Measurements from ENCODE around the gene MTHFR.

DNA sequence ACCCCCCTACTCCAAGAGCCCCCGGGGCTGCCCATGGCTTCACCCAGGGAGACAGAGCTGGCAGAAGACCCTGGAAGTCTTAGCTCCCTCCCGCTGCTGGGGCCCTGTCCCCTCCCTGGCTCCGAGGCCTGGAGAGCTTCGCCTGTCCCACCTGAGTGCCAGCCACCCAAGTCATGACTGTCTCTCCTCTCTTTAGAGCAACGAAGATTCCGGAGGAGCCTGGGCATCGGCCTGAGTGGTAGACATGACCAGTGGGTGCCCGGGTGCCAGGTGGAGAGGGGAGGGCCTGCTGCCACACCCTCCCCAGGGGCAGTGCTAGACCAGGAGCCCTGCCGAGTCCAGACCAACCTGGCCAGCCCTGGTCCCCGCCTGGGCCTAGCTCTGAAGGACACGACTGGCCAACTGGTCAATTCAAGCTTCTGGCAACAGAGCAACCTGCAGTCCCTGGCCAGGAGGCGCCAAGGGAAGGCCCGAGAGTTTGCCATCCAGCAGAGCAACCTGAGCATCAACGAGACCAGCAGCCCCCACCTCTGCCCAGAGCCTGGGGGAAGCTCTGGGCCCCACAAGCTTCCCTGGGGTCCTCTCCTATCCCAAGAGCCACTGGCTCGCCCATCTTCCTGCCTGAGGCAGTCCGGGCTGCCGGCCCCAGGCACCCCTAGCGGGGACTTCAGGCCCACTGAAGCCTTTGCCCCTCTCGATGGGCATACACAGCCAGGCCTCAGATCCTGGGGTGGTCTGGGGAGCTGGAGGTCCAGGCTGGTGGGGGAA, 39.9 kb downstream of the MTHFR start:
- no peak for TF ChIP-seq FOXJ3 (CRISPR knock-in tag; IDR thresholded peaks at IDR 0.05; ENCODE audit: borderline replicate concordance)
- TF ChIP-seq, protein P1, sequence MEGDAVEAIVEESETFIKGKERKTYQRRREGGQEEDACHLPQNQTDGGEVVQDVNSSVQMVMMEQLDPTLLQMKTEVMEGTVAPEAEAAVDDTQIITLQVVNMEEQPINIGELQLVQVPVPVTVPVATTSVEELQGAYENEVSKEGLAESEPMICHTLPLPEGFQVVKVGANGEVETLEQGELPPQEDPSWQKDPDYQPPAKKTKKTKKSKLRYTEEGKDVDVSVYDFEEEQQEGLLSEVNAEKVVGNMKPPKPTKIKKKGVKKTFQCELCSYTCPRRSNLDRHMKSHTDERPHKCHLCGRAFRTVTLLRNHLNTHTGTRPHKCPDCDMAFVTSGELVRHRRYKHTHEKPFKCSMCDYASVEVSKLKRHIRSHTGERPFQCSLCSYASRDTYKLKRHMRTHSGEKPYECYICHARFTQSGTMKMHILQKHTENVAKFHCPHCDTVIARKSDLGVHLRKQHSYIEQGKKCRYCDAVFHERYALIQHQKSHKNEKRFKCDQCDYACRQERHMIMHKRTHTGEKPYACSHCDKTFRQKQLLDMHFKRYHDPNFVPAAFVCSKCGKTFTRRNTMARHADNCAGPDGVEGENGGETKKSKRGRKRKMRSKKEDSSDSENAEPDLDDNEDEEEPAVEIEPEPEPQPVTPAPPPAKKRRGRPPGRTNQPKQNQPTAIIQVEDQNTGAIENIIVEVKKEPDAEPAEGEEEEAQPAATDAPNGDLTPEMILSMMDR (IDR thresholded peaks at IDR 0.05), result no peak
- no peak for TF ChIP-seq TEAD4 (CRISPR knock-in tag; IDR thresholded peaks at IDR 0.05)
- TF ChIP-seq, protein P2, sequence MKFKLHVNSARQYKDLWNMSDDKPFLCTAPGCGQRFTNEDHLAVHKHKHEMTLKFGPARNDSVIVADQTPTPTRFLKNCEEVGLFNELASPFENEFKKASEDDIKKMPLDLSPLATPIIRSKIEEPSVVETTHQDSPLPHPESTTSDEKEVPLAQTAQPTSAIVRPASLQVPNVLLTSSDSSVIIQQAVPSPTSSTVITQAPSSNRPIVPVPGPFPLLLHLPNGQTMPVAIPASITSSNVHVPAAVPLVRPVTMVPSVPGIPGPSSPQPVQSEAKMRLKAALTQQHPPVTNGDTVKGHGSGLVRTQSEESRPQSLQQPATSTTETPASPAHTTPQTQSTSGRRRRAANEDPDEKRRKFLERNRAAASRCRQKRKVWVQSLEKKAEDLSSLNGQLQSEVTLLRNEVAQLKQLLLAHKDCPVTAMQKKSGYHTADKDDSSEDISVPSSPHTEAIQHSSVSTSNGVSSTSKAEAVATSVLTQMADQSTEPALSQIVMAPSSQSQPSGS (CRISPR knock-in tag; IDR thresholded peaks at IDR 0.05; ENCODE audit: borderline replicate concordance, low read depth), result no peak
- no peak for TF ChIP-seq ZNF423 (CRISPR knock-in tag; IDR thresholded peaks at IDR 0.05)

All from WTC11 (cell line).